Lower lobe of right lung (tissue), 2 donors: ENCODE results near the gene KIAA0753. TPM values are rescaled to one million over a fixed set of nuclear protein-coding genes. Genes with fewer than 3 reads are reported as not detected.
"Not testable (repeated sequence)": the region's sequence is repeated elsewhere in the genome, so short reads cannot be mapped to it uniquely, and the experiment has no call there.

Source experiments
- ATAC-seq, 2 donors: fragments of 200-7000 bp; cut with Tn5 transposase; one replicate each; pipeline ENCODE4 v1.9.1; 2020 to 2022; ENCODE audit warnings: mild to moderate bottlenecking in 2 of 2, moderate library complexity in 2 of 2
- DNase-seq: peaks from one replicate; pipeline ENCODE4 v3.0.0-alpha.2; 2020
- H3K27ac ChIP-seq: fragments of 200-600 bp; one replicate; pipeline ENCODE4 v1.8.0; 2022
- H3K27me3 ChIP-seq: fragments of 200-600 bp; one replicate; pipeline ENCODE4 v1.8.0; 2022; ENCODE audit warnings: low read depth
- H3K36me3 ChIP-seq: fragments of 200-600 bp; one replicate; pipeline ENCODE4 v1.8.0; 2022; ENCODE audit warnings: mild to moderate bottlenecking
- H3K4me1 ChIP-seq: fragments of 200-600 bp; one replicate; pipeline ENCODE4 v1.8.0; 2022
- H3K4me3 ChIP-seq: fragments of 200-600 bp; one replicate; pipeline ENCODE4 v1.8.0; 2022; ENCODE audit warnings: mild to moderate bottlenecking
- H3K9me3 ChIP-seq: fragments of 200-600 bp; one replicate; pipeline ENCODE4 v1.8.0; 2022
- intact Hi-C: fragments of 100-400 bp; cut with DNase I; formaldehyde crosslinking; loops from one replicate; pipeline ENCODE4 v1.11.0; 2022
- total RNA-seq: library from RNA; stranded (reverse); fragmentation: NEBNext Ultra II Directional; extraction: Animal tissue kit (Norgen Biotek cat#: 25700); gene quantifications from one replicate; pipeline ENCODE4 v1.2.1, GENCODE V29; 2021
- TF ChIP-seq, protein P1 (sequence below): fragments of 200-600 bp; IDR thresholded peaks from one replicate; pipeline ENCODE4 v1.8.0; 2022; ENCODE audit warnings: antibody characterized with exemption, mild to moderate bottlenecking
- donor health status: DM: no; HTN: yes; CAD: no; lungs with severe emphysema.

The KIAA0753 gene
- total RNA-seq, 1 donor from 2014 or later: 20.0 TPM

DNA sequence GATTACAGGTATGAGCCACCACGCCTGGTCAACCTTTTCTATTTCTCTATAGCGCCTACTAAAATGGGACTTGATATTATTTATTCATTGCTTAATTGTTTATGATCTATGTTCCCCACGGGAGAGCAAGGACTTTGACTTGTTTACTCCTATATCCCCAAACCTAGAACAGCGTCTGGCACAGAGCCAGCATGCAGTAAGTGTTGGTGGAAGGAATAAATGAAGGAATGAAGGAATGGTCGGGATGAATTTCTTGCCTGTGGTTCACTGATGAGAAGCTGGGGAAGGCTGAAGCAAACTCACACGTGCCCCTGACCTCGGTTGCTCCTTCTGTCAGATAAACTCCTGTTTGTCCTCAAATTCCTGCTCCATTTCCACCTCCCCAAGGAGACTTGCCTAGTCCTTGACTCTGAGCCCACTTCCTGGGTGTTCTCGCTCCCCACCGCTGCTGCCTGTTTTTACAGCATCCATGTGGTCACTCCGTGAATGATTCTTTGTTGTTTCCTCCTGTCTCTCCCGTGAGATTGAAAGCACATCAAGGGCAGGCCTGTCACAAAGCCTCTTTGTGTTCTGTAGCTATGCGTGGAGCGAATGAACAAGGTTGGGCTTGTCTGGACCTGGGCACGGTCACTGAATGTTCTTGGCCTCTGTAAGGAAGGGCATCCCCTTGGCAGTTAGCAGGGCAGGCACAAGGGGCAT, 28.4 kb upstream of the KIAA0753 start:
- H3K9me3 ChIP-seq: no peaks in the 10 kb centered on the region
- ATAC-seq (no peak), DNase-seq (no peak)
- TF ChIP-seq, protein P1, sequence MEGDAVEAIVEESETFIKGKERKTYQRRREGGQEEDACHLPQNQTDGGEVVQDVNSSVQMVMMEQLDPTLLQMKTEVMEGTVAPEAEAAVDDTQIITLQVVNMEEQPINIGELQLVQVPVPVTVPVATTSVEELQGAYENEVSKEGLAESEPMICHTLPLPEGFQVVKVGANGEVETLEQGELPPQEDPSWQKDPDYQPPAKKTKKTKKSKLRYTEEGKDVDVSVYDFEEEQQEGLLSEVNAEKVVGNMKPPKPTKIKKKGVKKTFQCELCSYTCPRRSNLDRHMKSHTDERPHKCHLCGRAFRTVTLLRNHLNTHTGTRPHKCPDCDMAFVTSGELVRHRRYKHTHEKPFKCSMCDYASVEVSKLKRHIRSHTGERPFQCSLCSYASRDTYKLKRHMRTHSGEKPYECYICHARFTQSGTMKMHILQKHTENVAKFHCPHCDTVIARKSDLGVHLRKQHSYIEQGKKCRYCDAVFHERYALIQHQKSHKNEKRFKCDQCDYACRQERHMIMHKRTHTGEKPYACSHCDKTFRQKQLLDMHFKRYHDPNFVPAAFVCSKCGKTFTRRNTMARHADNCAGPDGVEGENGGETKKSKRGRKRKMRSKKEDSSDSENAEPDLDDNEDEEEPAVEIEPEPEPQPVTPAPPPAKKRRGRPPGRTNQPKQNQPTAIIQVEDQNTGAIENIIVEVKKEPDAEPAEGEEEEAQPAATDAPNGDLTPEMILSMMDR: no peak
- intact Hi-C loops: no loop called here
- peaks cover 8% of the 10 kb centered on the region for H3K27me3 ChIP-seq
- H3K36me3 ChIP-seq: no peaks in the 10 kb centered on the region
- no peaks in the 10 kb centered on the region for H3K4me1 ChIP-seq
- H3K27ac ChIP-seq: no peak overlapping the region
- no peak overlapping the region for H3K4me3 ChIP-seq

DNA sequence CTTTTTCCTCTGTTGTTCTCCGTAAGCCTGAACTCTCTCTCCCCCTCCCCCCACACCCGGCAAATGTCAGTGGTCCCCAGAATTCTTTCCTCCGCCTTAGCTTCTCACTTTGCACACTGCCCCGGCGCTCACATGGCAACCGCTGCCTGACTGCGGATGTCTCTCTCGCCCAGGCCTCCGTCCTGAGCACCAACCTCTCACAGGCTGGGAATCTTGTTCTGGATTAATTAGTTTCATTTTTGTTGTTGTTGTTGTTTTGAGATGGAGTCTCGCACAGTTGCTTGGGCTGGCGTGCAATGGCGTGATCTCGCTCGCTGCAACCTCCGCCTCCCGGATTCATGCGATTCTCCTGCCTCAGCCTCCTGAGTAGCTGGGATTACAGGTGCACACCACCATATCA, 27.7 kb upstream of the KIAA0753 start:
- ATAC-seq: no peak
- Histone ChIP-seq H3K36me3 (no peaks in the 10 kb centered on the region), H3K4me3 (no peak overlapping the region), H3K9me3 (no peaks in the 10 kb centered on the region), H3K27me3 (peaks cover 8% of the 10 kb centered on the region), H3K27ac (no peak overlapping the region), H3K4me1 (no peaks in the 10 kb centered on the region)
- intact Hi-C loops: no loop called here
- DNase-seq: no peak
- TF ChIP-seq, protein P1: no peak

DNA sequence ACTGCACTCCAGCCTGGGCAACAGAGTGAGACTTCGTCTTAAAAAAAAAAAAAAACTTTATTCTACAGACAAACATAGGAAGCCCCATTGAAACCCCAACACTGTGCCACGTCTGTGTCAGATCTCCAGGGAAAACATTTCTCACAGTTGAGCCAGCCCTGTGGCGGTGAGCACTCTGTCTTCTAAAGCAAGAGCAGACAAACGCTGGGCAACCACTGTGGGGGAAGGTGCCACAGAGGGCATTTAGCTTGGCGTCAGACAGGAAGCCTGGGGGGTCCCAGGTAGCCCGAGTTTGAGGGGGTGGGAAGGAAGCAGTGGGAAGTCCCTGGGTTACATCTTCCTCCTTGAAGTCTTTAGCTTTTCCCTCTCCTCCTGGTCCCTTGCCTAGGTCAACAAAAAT, 27.0 kb upstream of the KIAA0753 start:
- intact Hi-C loops: no loop called here

DNA sequence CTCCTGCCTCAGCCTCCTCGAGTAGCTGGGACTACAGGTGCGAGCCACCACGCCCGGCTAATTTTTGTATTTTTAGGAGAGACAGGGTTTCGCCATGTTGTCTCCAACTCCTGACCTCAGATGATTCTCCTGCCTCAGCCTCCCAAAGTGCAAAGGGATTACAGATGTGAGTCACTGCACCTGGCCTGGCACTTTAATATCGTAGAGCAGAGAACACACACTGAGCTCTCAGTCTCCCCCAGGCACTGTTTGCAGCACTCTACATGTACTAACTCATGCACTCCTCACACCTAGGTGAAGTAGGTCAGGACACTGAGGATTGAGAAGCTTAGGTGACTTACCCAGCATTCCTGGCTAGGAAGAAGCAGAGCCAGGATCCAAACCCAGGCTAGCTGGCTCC, 26.0 kb upstream of the KIAA0753 start:
- H3K27ac ChIP-seq: no peak overlapping the region
- no peaks in the 10 kb centered on the region for H3K4me1 ChIP-seq
- peaks cover 13% of the 10 kb centered on the region for H3K27me3 ChIP-seq
- DNase-seq (no peak), ATAC-seq (no peak)
- no peaks in the 10 kb centered on the region for H3K36me3 ChIP-seq
- intact Hi-C loops: no loop called here
- no peak overlapping the region for H3K4me3 ChIP-seq
- TF ChIP-seq, protein P1: no peak
- H3K9me3 ChIP-seq: no peaks in the 10 kb centered on the region

More for the DNA sequence above, 27.0 kb upstream of the KIAA0753 start:
- H3K27me3 ChIP-seq: peaks cover 13% of the 10 kb centered on the region
- no peak for ATAC-seq
- no peak for DNase-seq
- H3K27ac ChIP-seq: no peak overlapping the region
- no peaks in the 10 kb centered on the region for H3K36me3 ChIP-seq
- H3K9me3 ChIP-seq: no peaks in the 10 kb centered on the region
- H3K4me1 ChIP-seq: no peaks in the 10 kb centered on the region
- H3K4me3 ChIP-seq: no peak overlapping the region
- TF ChIP-seq, protein P1: no peak

DNA sequence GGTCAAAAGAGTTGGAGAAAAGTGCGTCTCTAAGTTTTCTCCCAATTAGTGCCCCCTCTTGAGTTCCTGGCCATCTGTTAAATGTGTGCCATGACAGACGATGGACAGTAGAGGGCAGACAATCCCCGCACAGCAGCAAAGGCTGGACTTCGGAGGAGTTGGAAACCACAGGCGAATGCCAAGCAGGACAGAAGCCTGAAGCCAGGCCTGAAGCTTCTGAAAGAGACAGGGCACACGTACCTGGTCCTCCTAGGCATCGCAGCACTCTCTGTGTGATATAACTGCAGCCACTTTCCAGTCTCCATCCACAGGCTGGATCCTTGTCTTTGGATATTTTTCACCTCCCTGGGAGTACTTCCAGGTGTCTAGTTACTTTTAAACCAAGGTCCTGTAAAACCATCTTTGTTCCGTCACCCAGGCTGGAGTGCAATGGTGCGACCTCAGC, 25.6 kb upstream of the KIAA0753 start:
- Histone ChIP-seq H3K9me3 (no peaks in the 10 kb centered on the region), H3K4me3 (no peak overlapping the region), H3K27me3 (peaks cover 13% of the 10 kb centered on the region), H3K27ac (no peak overlapping the region), H3K36me3 (no peaks in the 10 kb centered on the region), H3K4me1 (no peaks in the 10 kb centered on the region)
- peak; percentile 72 for DNase-seq
- intact Hi-C loops: no loop called here
- peak; percentile 93 to 96 for ATAC-seq
- TF ChIP-seq, protein P1: peak; percentile 89

DNA sequence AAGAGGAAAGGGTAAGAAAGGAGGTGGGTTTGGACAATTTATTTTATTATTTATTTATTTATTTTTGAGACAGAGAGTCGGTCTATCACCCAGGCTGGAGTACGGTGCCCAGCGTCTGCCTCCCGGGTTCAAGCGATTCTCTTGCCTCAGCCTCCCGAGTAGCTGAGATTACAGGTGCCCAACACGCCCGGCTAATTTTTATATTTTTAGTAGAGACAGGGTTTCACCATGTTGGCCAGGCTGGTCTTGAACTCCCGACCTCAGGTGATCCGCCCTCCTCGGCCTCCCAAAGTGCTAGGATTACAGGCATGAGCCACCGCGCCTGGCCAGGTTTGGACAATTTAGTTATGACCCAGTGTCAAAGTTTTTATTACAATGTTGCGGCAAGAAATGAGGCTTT, 22.7 kb upstream of the KIAA0753 start:
- H3K36me3 ChIP-seq, H3K27ac ChIP-seq, ATAC-seq, H3K9me3 ChIP-seq, H3K4me1 ChIP-seq, intact Hi-C loops, H3K27me3 ChIP-seq, DNase-seq, H3K4me3 ChIP-seq: not testable (repeated sequence)
